HepG2 (cell line): Measurements from ENCODE around the gene RCC1.

Experiments
- CTCF ChIP-seq: sonication (generic); formaldehyde crosslinking; IDR thresholded peaks from 2 replicates; pipeline ENCODE4 v1.5.0; 2020; ENCODE audit warnings: mild to moderate bottlenecking, missing genetic modification reagents, moderate library complexity
- EED ChIP-seq: sonication (generic); formaldehyde crosslinking; IDR thresholded peaks from 2 replicates; pipeline ENCODE4 v1.5.0; 2020; ENCODE audit warnings: mild to moderate bottlenecking, missing genetic modification reagents
- MATR3 ChIP-seq: sonication (generic); formaldehyde crosslinking; IDR thresholded peaks from 2 replicates; pipeline ENCODE4 v1.4.0; 2020; ENCODE audit warnings: missing genetic modification reagents
- RBFOX2 ChIP-seq: fragments of 200-400 bp; formaldehyde crosslinking; IDR thresholded peaks from 2 replicates; pipeline ENCODE4 v1.6.1; 2017; ENCODE audit warnings: low read depth, mild to moderate bottlenecking, low read length
- YEATS2 ChIP-seq: sonication (generic); formaldehyde crosslinking; IDR thresholded peaks from 2 replicates; pipeline ENCODE4 v1.4.0; 2020; ENCODE audit warnings: missing genetic modification reagents, borderline replicate concordance

GRCh38 chr1:28535180-28535579, 29.3 kb downstream of the RCC1 start:
- TF ChIP-seq MATR3 (CRISPR knock-in tag) (no peak), YEATS2 (CRISPR knock-in tag) (no peak), CTCF (CRISPR knock-in tag) (no peak), EED (no peak), RBFOX2 (no peak)
